Activated CD4-positive, alpha-beta memory T cell treated with anti-CD3 and anti-CD28 coated beads, Interleukin-2, amount 10 ng/mL, durations not matched to agents 7 days and 5 days (primary cell): ENCODE data around the gene SCG3. TPM values are rescaled to one million over a fixed set of nuclear protein-coding genes. Genes with fewer than 3 reads are reported as not detected.

Experiments
- CTCF ChIA-PET: fragments of 350-600 bp; sonication (Branson Sonifier 250); formaldehyde crosslinking; loops from one replicate; lab custom pipeline; 2021; ENCODE audit warnings: antibody characterized with exemption, inconsistent platforms; lab: Charles Lee
- POLR2A ChIA-PET: fragments of 350-600 bp; sonication (Branson Sonifier 250); formaldehyde crosslinking; loops from one replicate; lab custom pipeline; 2021; ENCODE audit warnings: antibody characterized with exemption; lab: Charles Lee
- DNase-seq: peaks from one replicate; pipeline ENCODE4 v3.0.0-alpha.2; 2020
- H3K27ac Mint-ChIP-seq: one replicate; pipeline ENCODE4 v1.8.0; 2021; ENCODE audit warnings: mild to moderate bottlenecking, mixed read lengths
- H3K27me3 Mint-ChIP-seq: one replicate; pipeline ENCODE4 v1.8.0; 2021; ENCODE audit warnings: mixed read lengths
- H3K36me3 Mint-ChIP-seq: one replicate; pipeline ENCODE4 v1.8.0; 2021; ENCODE audit warnings: low read depth, mixed read lengths
- H3K4me1 Mint-ChIP-seq: one replicate; pipeline ENCODE4 v1.8.0; 2021; ENCODE audit warnings: mixed read lengths
- H3K4me3 Mint-ChIP-seq: one replicate; pipeline ENCODE4 v1.8.0; 2021; ENCODE audit warnings: mild to moderate bottlenecking, mixed read lengths
- H3K9me3 Mint-ChIP-seq: one replicate; pipeline ENCODE4 v1.8.0; 2021; ENCODE audit warnings: mixed read lengths
- total RNA-seq, 2 experiments: library from RNA; stranded (reverse); gene quantifications; one replicate each; pipeline ENCODE4 v1.2.3, GENCODE V29; 2021

SCG3 gene
- total RNA-seq, 2 experiments from 2014 or later: not detected

- Mint-ChIP-seq H3K4me3 (no peak overlapping the region), H3K9me3 (no peaks in the 10 kb centered on the region), H3K36me3 (peaks cover 19% of the 10 kb centered on the region), H3K27ac (no peak overlapping the region), H3K27me3 (no peaks in the 10 kb centered on the region), H3K4me1 (peaks cover 14% of the 10 kb centered on the region)
- POLR2A ChIA-PET: no interaction called here
- CTCF ChIA-PET: interaction anchor here (0.6 to 1.5 kb wide), 3 partner anchors 9 to 70 kb away, joined by 3 to 4 read pairs (median 3); no protein-coding TSS in a partner anchor
- no peak for DNase-seq
Measured at GRCh38 chr15:51720201-51720995, 39.1 kb downstream of the SCG3 start.

- H3K9me3 Mint-ChIP-seq: no peaks in the 10 kb centered on the region
- peaks cover 19% of the 10 kb centered on the region for H3K36me3 Mint-ChIP-seq
- no peak overlapping the region for H3K27ac Mint-ChIP-seq
- no peak for DNase-seq
- no peaks in the 10 kb centered on the region for H3K27me3 Mint-ChIP-seq
- CTCF ChIA-PET: interaction anchor here (1.4 kb wide), 1 partner anchor 71 kb away, joined by 3 read pairs; no protein-coding TSS in a partner anchor
- peaks cover 14% of the 10 kb centered on the region for H3K4me1 Mint-ChIP-seq
- H3K4me3 Mint-ChIP-seq: no peak overlapping the region
- POLR2A ChIA-PET: no interaction called here
Measured at GRCh38 chr15:51721199-51721960, 40.1 kb downstream of the SCG3 start.

- no peaks in the 10 kb centered on the region for H3K27me3 Mint-ChIP-seq
- POLR2A ChIA-PET: no interaction called here
- H3K4me1 Mint-ChIP-seq: peaks cover 14% of the 10 kb centered on the region
- CTCF ChIA-PET: interaction anchor here (0.6 kb wide), 1 partner anchor 29 kb away, joined by 3 read pairs; no protein-coding TSS in a partner anchor
- no peak overlapping the region for H3K4me3 Mint-ChIP-seq
- no peaks in the 10 kb centered on the region for H3K9me3 Mint-ChIP-seq
- H3K36me3 Mint-ChIP-seq: peaks cover 21% of the 10 kb centered on the region
- no peak for DNase-seq
- H3K27ac Mint-ChIP-seq: no peak overlapping the region
Measured at GRCh38 chr15:51724199-51724598, 42.9 kb downstream of the SCG3 start.

- Mint-ChIP-seq H3K4me3 (no peak overlapping the region), H3K36me3 (peaks cover 21% of the 10 kb centered on the region), H3K4me1 (peaks cover 14% of the 10 kb centered on the region), H3K27ac (no peak overlapping the region), H3K27me3 (no peaks in the 10 kb centered on the region), H3K9me3 (no peaks in the 10 kb centered on the region)
- ChIA-PET CTCF (interaction anchor here (0.6 to 1.2 kb wide), 2 partner anchors 11 to 30 kb away, joined by 3 to 5 read pairs; no protein-coding TSS in a partner anchor), POLR2A (no interaction called here)
- DNase-seq: no peak
Measured at GRCh38 chr15:51724673-51725072, 43.4 kb downstream of the SCG3 start.

- Mint-ChIP-seq H3K27me3 (no peaks in the 10 kb centered on the region), H3K9me3 (no peaks in the 10 kb centered on the region), H3K4me1 (peaks cover 25% of the 10 kb centered on the region), H3K4me3 (no peak overlapping the region), H3K27ac (no peak overlapping the region), H3K36me3 (peaks cover 17% of the 10 kb centered on the region)
- CTCF ChIA-PET: interaction anchor here (0.5 to 0.6 kb wide), 2 partner anchors 16 to 81 kb away, joined by 3 read pairs; no protein-coding TSS in a partner anchor
- POLR2A ChIA-PET: no interaction called here
- no peak for DNase-seq
Measured at GRCh38 chr15:51726302-51727073, 45.2 kb downstream of the SCG3 start.

- DNase-seq: no peak
- Mint-ChIP-seq H3K27me3 (no peaks in the 10 kb centered on the region), H3K4me1 (peaks cover 30% of the 10 kb centered on the region), H3K36me3 (peaks cover 10% of the 10 kb centered on the region), H3K4me3 (no peak overlapping the region), H3K9me3 (no peaks in the 10 kb centered on the region), H3K27ac (no peak overlapping the region)
- ChIA-PET CTCF (interaction anchor here (0.5 to 0.6 kb wide), 2 partner anchors 16 to 82 kb away, joined by 3 read pairs; no protein-coding TSS in a partner anchor), POLR2A (no interaction called here)
Measured at GRCh38 chr15:51727141-51727897, 46.0 kb downstream of the SCG3 start.

- peak overlapping the region; percentile 86 for H3K27ac Mint-ChIP-seq
- peaks cover 20% of the 10 kb centered on the region for H3K36me3 Mint-ChIP-seq
- peaks cover 57% of the 10 kb centered on the region for H3K4me1 Mint-ChIP-seq
- DNase-seq: peak; percentile 33
- ChIA-PET POLR2A (interaction anchor here (0.8 to 1.5 kb wide), 4 partner anchors 8 to 98 kb away, joined by 3 to 6 read pairs (median 3); partner anchors contain the start of gene TMOD3), CTCF (interaction anchor here (1.1 to 1.8 kb wide), 4 partner anchors 37 to 99 kb away, joined by 3 to 7 read pairs (median 3); no protein-coding TSS in a partner anchor)
- no peaks in the 10 kb centered on the region for H3K27me3 Mint-ChIP-seq
- H3K4me3 Mint-ChIP-seq: peak overlapping the region; percentile 75
- H3K9me3 Mint-ChIP-seq: no peaks in the 10 kb centered on the region
Measured at GRCh38 chr15:51731549-51732267, 50.4 kb downstream of the SCG3 start.

GRCh38 chr15:51732646-51733045 is 51.3 kb downstream of the SCG3 start:
- Mint-ChIP-seq H3K27me3 (no peaks in the 10 kb centered on the region), H3K9me3 (no peaks in the 10 kb centered on the region), H3K4me3 (no peak overlapping the region), H3K27ac (peak overlapping the region; percentile 53), H3K4me1 (peaks cover 58% of the 10 kb centered on the region), H3K36me3 (peaks cover 20% of the 10 kb centered on the region)
- ChIA-PET POLR2A (interaction anchor here (1.5 kb wide), 1 partner anchor 43 kb away, joined by 6 read pairs; no protein-coding TSS in a partner anchor), CTCF (interaction anchor here (1.4 to 1.8 kb wide), 2 partner anchors 40 to 44 kb away, joined by 3 to 7 read pairs; no protein-coding TSS in a partner anchor)
- DNase-seq: no peak

GRCh38 chr15:51735228-51736010 is 54.1 kb downstream of the SCG3 start:
- POLR2A ChIA-PET: interaction anchor here (2.1 kb wide), 1 partner anchor 13 kb away, joined by 5 read pairs; no protein-coding TSS in a partner anchor
- Mint-ChIP-seq H3K36me3 (peaks cover 17% of the 10 kb centered on the region), H3K27me3 (no peaks in the 10 kb centered on the region), H3K4me3 (peak overlapping the region; percentile 81), H3K9me3 (no peaks in the 10 kb centered on the region), H3K27ac (peak overlapping the region; percentile 80), H3K4me1 (peaks cover 67% of the 10 kb centered on the region)
- CTCF ChIA-PET: interaction anchor here (0.7 to 2.6 kb wide), 4 partner anchors 10 to 104 kb away, joined by 3 to 16 read pairs (median 8); no protein-coding TSS in a partner anchor
- DNase-seq: peak; percentile 35

GRCh38 chr15:51736069-51736468 is 54.8 kb downstream of the SCG3 start:
- H3K27me3 Mint-ChIP-seq: no peaks in the 10 kb centered on the region
- H3K4me3 Mint-ChIP-seq: peak overlapping the region; percentile 81
- no peak for DNase-seq
- no peaks in the 10 kb centered on the region for H3K9me3 Mint-ChIP-seq
- ChIA-PET CTCF (interaction anchor here (0.7 to 2.6 kb wide), 6 partner anchors 11 to 170 kb away, joined by 3 to 16 read pairs (median 4); no protein-coding TSS in a partner anchor), POLR2A (interaction anchor here (1.0 to 2.1 kb wide), 6 partner anchors 13 to 113 kb away, joined by 3 to 16 read pairs (median 5); partner anchors contain the start of genes DMXL2, TMOD2 and TMOD3)
- peaks cover 60% of the 10 kb centered on the region for H3K4me1 Mint-ChIP-seq
- peaks cover 12% of the 10 kb centered on the region for H3K36me3 Mint-ChIP-seq
- H3K27ac Mint-ChIP-seq: peak overlapping the region; percentile 80
